M059J (cell line): ENCODE measurements around the gene PPP1R9A. TPM values are rescaled to one million over a fixed set of nuclear protein-coding genes. Genes with fewer than 3 reads are reported as not detected.

Experiments used
- DNase-seq: peaks from one replicate; pipeline ENCODE4 v3.0.0-alpha.2; 2012; ENCODE audit warnings: low read depth
- total RNA-seq: library from RNA; depleted of rRNA; stranded (reverse); fragments of >200 nt; shearing (Covaris generic); gene quantifications from 2 replicates; pipeline ENCODE4 v1.2.3, GENCODE V29; 2014

The PPP1R9A gene
- total RNA-seq, 1 experiment from 2014 or later: 0.25 TPM

GRCh38 chr7:95263785-95264362 lies 356.5 kb downstream of the PPP1R9A start:
- no peak for DNase-seq

- DNase-seq: peak; percentile 51
Observed at GRCh38 chr7:95264363-95264891, 357.0 kb downstream of the PPP1R9A start.

GRCh38 chr7:95265634-95266033 lies 358.2 kb downstream of the PPP1R9A start:
- no peak for DNase-seq

- DNase-seq: no peak
Observed at GRCh38 chr7:95267754-95268153, 360.4 kb downstream of the PPP1R9A start.

GRCh38 chr7:95269640-95270039 lies 362.2 kb downstream of the PPP1R9A start:
- no peak for DNase-seq

GRCh38 chr7:95276114-95276513 lies 368.7 kb downstream of the PPP1R9A start:
- DNase-seq: no peak

- DNase-seq: no peak
Observed at GRCh38 chr7:95279417-95279816, 372.0 kb downstream of the PPP1R9A start.

- DNase-seq: no peak
Observed at GRCh38 chr7:95286096-95286495, 378.7 kb downstream of the PPP1R9A start.

- DNase-seq: no peak
Observed at GRCh38 chr7:95290166-95290830, 382.9 kb downstream of the PPP1R9A start.

GRCh38 chr7:95295397-95295796 lies 388.0 kb downstream of the PPP1R9A start:
- DNase-seq: no peak

GRCh38 chr7:95296456-95296855 lies 389.1 kb downstream of the PPP1R9A start:
- DNase-seq: no peak

GRCh38 chr7:95297041-95297440 lies 389.6 kb downstream of the PPP1R9A start:
- no peak for DNase-seq

- no peak for DNase-seq
Observed at GRCh38 chr7:95298091-95298490, 390.7 kb downstream of the PPP1R9A start.

- peak; percentile 50 for DNase-seq
Observed at GRCh38 chr7:95303013-95303905, 395.9 kb downstream of the PPP1R9A start.

GRCh38 chr7:95304990-95305389 lies 397.6 kb downstream of the PPP1R9A start:
- DNase-seq: no peak

GRCh38 chr7:95309951-95310350 lies 402.6 kb downstream of the PPP1R9A start:
- no peak for DNase-seq

- no peak for DNase-seq
Observed at GRCh38 chr7:95311389-95311788, 404.0 kb downstream of the PPP1R9A start.

GRCh38 chr7:95312561-95312960 lies 405.2 kb downstream of the PPP1R9A start:
- no peak for DNase-seq

- no peak for DNase-seq
Observed at GRCh38 chr7:95316588-95316987, 409.2 kb downstream of the PPP1R9A start.

- DNase-seq: no peak
Observed at GRCh38 chr7:95317546-95317945, 410.2 kb downstream of the PPP1R9A start.

- DNase-seq: no peak
Observed at GRCh38 chr7:95317966-95318365, 410.6 kb downstream of the PPP1R9A start.

GRCh38 chr7:95318501-95319100 lies 411.2 kb downstream of the PPP1R9A start:
- no peak for DNase-seq
